GM12878 (cell line): ENCODE data around the gene SCRG1. TPM values are rescaled to one million over a fixed set of nuclear protein-coding genes. Genes with fewer than 3 reads are reported as not detected.

Experiments
- ATAC-seq: fragments of 200-7000 bp; cut with Tn5 transposase; 3 replicates; pipeline ENCODE4 v1.9.1; 2020; ENCODE audit warnings: mild to moderate bottlenecking, moderate library complexity
- BruUV-seq: library from RNA; stranded (reverse); fragments of 400-500 nt; replicated peaks from 2 replicates; lab custom pipeline; 2021; lab: Mats Ljungman, UMichigan
- CTCF ChIA-PET: fragments of 300-600 bp; sonication (Branson Sonifier 250); formaldehyde crosslinking; extraction: SDS; loops from one replicate; lab custom pipeline; 2021; ENCODE audit warnings: inconsistent platforms; lab: Yijun Ruan, JAX
- POLR2A ChIA-PET: fragments of 350-600 bp; formaldehyde crosslinking; extraction: SDS; loops from one replicate; lab custom pipeline; 2021; ENCODE audit warnings: inconsistent platforms; lab: Charles Lee
- RAD21 ChIA-PET: fragments of 300-600 bp; sonication (Branson Sonifier 250); formaldehyde crosslinking; loops from one replicate; lab custom pipeline; 2023; ENCODE audit warnings: antibody characterized with exemption; ENCODE audit not compliant: unreplicated experiment; lab: Charles Lee
- SMC1A ChIA-PET: fragments of 300-600 bp; sonication (Branson Sonifier 250); formaldehyde crosslinking; loops from one replicate; lab custom pipeline; 2023; ENCODE audit not compliant: unreplicated experiment, uncharacterized antibody; lab: Charles Lee
- DNase-seq: peaks from one replicate; pipeline ENCODE4 v3.0.0-alpha.2; 2011; ENCODE audit warnings: low read depth, low spot score
- FAIRE-seq: peaks from 3 replicates; lab custom pipeline; 2011; peaks lifted over from hg19 to GRCh38; lab: Jason Lieb, UNC
- H2AFZ ChIP-seq: 2 replicates; pipeline ENCODE4 v1.6.0; 2011; ENCODE audit warnings: low read depth, low read length, control low read depth; ENCODE audit not compliant: control insufficient read depth
- H3K27ac ChIP-seq: 2 replicates; pipeline ENCODE4 v1.5.1; 2011; ENCODE audit warnings: control low read depth; ENCODE audit not compliant: control insufficient read depth, insufficient read depth
- H3K27me3 ChIP-seq, 2 experiments: replicated peaks in 1 of 2; 2 replicates each; pipeline versions ENCODE4 v1.6.0 to v1.6.1; 2011; ENCODE audit warnings: low read length in 1 of 2; ENCODE audit not compliant: control insufficient read depth in 2 of 2, insufficient read depth in 2 of 2
- H3K36me3 ChIP-seq, 2 experiments: 2 replicates each; pipeline ENCODE4 v1.5.1; 2011; ENCODE audit warnings: low read length in 1 of 2; ENCODE audit not compliant: control insufficient read depth in 2 of 2, insufficient read depth in 2 of 2
- H3K4me1 ChIP-seq: 2 replicates; pipeline ENCODE4 v1.6.1; 2011; ENCODE audit warnings: mild to moderate bottlenecking, low read length, moderate library complexity, mixed read lengths; ENCODE audit not compliant: control insufficient read depth, insufficient read depth
- H3K4me2 ChIP-seq: 2 replicates; pipeline ENCODE4 v1.6.0; 2011; ENCODE audit warnings: control low read depth; ENCODE audit not compliant: control insufficient read depth, insufficient read depth
- H3K4me3 ChIP-seq: fragments of 200-600 bp; sonication (generic); 2 replicates; pipeline ENCODE4 v1.5.1; 2016
- H3K79me2 ChIP-seq: 2 replicates; pipeline ENCODE4 v1.6.0; 2011; ENCODE audit warnings: low read length; ENCODE audit not compliant: control insufficient read depth, insufficient read depth
- H3K9ac ChIP-seq: 2 replicates; pipeline ENCODE4 v1.8.0; 2011; ENCODE audit warnings: low read length, control low read depth, mixed read lengths; ENCODE audit not compliant: control insufficient read depth, insufficient read depth
- H3K9me3 ChIP-seq: replicated peaks from 3 replicates; pipeline ENCODE4 v1.5.1; 2011; ENCODE audit warnings: mild to moderate bottlenecking, low read length; ENCODE audit not compliant: control insufficient read depth, insufficient read depth
- H4K20me1 ChIP-seq: 2 replicates; pipeline ENCODE4 v1.6.0; 2011; ENCODE audit not compliant: control insufficient read depth, insufficient read depth
- BACH1 ChIP-seq: fragments of 450-650 bp; IDR thresholded peaks from 2 replicates; pipeline ENCODE4 v1.6.1; 2017; ENCODE audit warnings: mild to moderate bottlenecking, borderline replicate concordance
- BCL3 ChIP-seq: IDR thresholded peaks from 2 replicates; pipeline ENCODE4 v1.6.1; 2011; ENCODE audit warnings: borderline replicate concordance, low read depth, mild to moderate bottlenecking, moderate library complexity, low read length; ENCODE audit not compliant: insufficient read depth, poor library complexity, severe bottlenecking
- BRCA1 ChIP-seq: IDR thresholded peaks from 2 replicates; pipeline ENCODE4 v1.6.1; 2011; ENCODE audit warnings: low read depth, low read length, improper control_type of control experiment
- CBX5 ChIP-seq: sonication (generic); IDR thresholded peaks from 2 replicates; pipeline ENCODE4 v1.6.1; 2016; ENCODE audit warnings: low read depth, moderate library complexity, mild to moderate bottlenecking, inconsistent platforms
- ETV6 ChIP-seq, 2 experiments: fragments of 450-650 bp in 1 of 2; IDR thresholded peaks in 1 of 2; conservative IDR thresholded peaks in 1 of 2; 2 replicates each; pipeline ENCODE4 v1.6.1; 2014; ENCODE audit warnings: antibody characterized with exemption in 1 of 2, borderline replicate concordance in 1 of 2, low read depth in 1 of 2, mild to moderate bottlenecking in 1 of 2, moderate library complexity in 1 of 2
- NR2C2 ChIP-seq: IDR thresholded peaks from 2 replicates; pipeline ENCODE4 v1.6.1; 2011; ENCODE audit warnings: borderline replicate concordance, low read depth; ENCODE audit not compliant: control insufficient read depth, insufficient read length
- POU2F2 ChIP-seq: IDR thresholded peaks from 3 replicates; pipeline ENCODE4 v1.6.1; 2011; ENCODE audit warnings: low read depth, mild to moderate bottlenecking, low read length, borderline replicate concordance
- RAD51 ChIP-seq: fragments of 450-650 bp; IDR thresholded peaks from 2 replicates; pipeline ENCODE4 v1.6.1; 2016; ENCODE audit warnings: moderate library complexity, mild to moderate bottlenecking, inconsistent platforms
- REST ChIP-seq: IDR thresholded peaks from 2 replicates; pipeline ENCODE4 v1.6.1; 2012; ENCODE audit warnings: mild to moderate bottlenecking, low read depth, low read length
- SIN3A ChIP-seq: IDR thresholded peaks from 2 replicates; pipeline ENCODE4 v1.6.1; 2012; ENCODE audit warnings: low read depth, low read length, improper control_type of control experiment
- SP1 ChIP-seq: IDR thresholded peaks from one replicate; pipeline ENCODE4 v1.6.1; 2011; ENCODE audit warnings: low read depth, low read length
- SREBF1 ChIP-seq: IDR thresholded peaks from 2 replicates; pipeline ENCODE4 v1.6.1; 2012; ENCODE audit warnings: mild to moderate bottlenecking, low read length
- STAT1 ChIP-seq: fragments of 450-650 bp; conservative IDR thresholded peaks from 2 replicates; pipeline ENCODE4 v1.6.1; 2014; ENCODE audit warnings: antibody characterized with exemption, mild to moderate bottlenecking
- ZBTB33 ChIP-seq: fragments of 450-650 bp; IDR thresholded peaks from 2 replicates; pipeline ENCODE4 v1.6.1; 2017; ENCODE audit warnings: mild to moderate bottlenecking
- ZNF24 ChIP-seq: fragments of 450-650 bp; IDR thresholded peaks from 2 replicates; pipeline ENCODE4 v1.6.1; 2017; ENCODE audit warnings: antibody characterized with exemption, mild to moderate bottlenecking
- ZNF274 ChIP-seq: IDR thresholded peaks from one replicate; pipeline ENCODE4 v1.8.0; 2011; ENCODE audit not compliant: insufficient read length, insufficient read depth
- WGBS: methylation state at CpG from one replicate; pipeline ENCODE4 v1.1.6; 2016; ENCODE audit warnings: low lambda C conversion rate; ENCODE audit not compliant: insufficient replicate concordance, insufficient coverage; ENCODE audit errors: missing lambda C conversion rate; 5-methylcytosine and 5-hydroxymethylcytosine counted together
- in situ Hi-C: fragments of 300-500 bp; cut with MboI; formaldehyde crosslinking; loops from 9 replicates; pipeline ENCODE4 v1.14.3; 2018; ENCODE audit warnings: mixed read lengths
- intact Hi-C: fragments of 100-400 bp; cut with micrococcal nuclease; formaldehyde crosslinking; loops from one replicate; pipeline ENCODE4 v1.14.2; 2022; ENCODE audit not compliant: unreplicated experiment
- polyA plus RNA-seq, 11 experiments: library from polyadenylated mRNA; depleted of rRNA in 4 of 11; unstranded in 6 of 11; stranded (reverse) in 5 of 11; fragments of >200 nt; fragmentation: Nextera tagmentation in 4 of 11; fragmentation: Illumina TruSeq in 1 of 11; extraction: Ambion mirVana in 4 of 11; extraction: Trizol in 1 of 11; gene quantifications; 1 replicate in 1 of 11; 2 replicates in 10 of 11; pipeline versions ENCODE4 v1.2.1 to v1.2.3, GENCODE V29; 2011 to 2016; ENCODE audit warnings: inconsistent platforms in 2 of 11, missing spikeins in 2 of 11, low read depth in 1 of 11
- total RNA-seq, 4 experiments: library from RNA; depleted of rRNA in 3 of 4; stranded (reverse); fragments of >200 nt in 3 of 4; fragmentation: Illumina TruSeq in 1 of 4; extraction: Trizol in 1 of 4; gene quantifications; 2 replicates each; pipeline versions ENCODE4 v1.2.1 to v1.2.3, GENCODE V29; 2013 to 2021
- TF ChIP-seq, protein P1 (sequence below): fragments of 150-350 bp; IDR thresholded peaks from 2 replicates; pipeline ENCODE4 v1.6.1; 2014; ENCODE audit warnings: mild to moderate bottlenecking, low read depth, low read length

SCRG1 gene
- total and polyA plus RNA-seq, 10 of the 15 experiments (the other 5 are each of a cell fraction or from before 2014, with no cell fraction given): 0.02 to 0.58 (median 0.54) TPM; not detected in 7

DNA sequence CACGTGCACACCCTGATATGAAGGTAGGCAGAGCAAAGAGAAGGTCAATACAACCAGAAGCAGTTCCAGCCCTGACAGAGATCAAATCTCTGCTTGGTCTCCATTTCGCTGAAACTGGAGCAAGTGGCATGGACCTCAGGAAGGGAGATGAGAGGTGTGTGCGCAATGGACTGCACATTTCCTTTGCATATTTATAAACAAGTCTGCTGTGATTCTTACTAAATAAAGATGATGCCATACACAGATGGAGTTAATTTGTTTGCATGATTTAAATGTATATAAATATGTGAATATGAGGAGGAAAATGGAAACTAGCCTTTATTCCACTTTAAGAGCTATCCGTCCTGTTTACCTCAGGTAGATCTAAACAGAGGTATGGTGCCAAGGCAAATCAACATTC is 2.1 kb upstream of the SCRG1 start:
- H3K27me3 ChIP-seq: no peaks in the 10 kb centered on the region
- CTCF ChIA-PET: interaction anchor here (2.2 kb wide), 2 partner anchors 12 to 100 kb away, joined by 6 to 8 read pairs; no protein-coding TSS in a partner anchor
- no peaks in the 10 kb centered on the region for H3K9me3 ChIP-seq
- no peak overlapping the region for H2AFZ ChIP-seq
- BruUV-seq: no TSS peak
- no peak overlapping the region for H3K9ac ChIP-seq
- H3K27ac ChIP-seq: no peak overlapping the region
- intact Hi-C loops (no loop called here), in situ Hi-C loops (no loop called here)
- DNase-seq: no peak
- H4K20me1 ChIP-seq: no peaks in the 10 kb centered on the region
- WGBS: 90% methylated on average over 4 of the region's 4 CpGs
- no peak for ATAC-seq
- RAD21 ChIA-PET: interaction anchor here (0.6 kb wide), 1 partner anchor 954 kb away, joined by 3 read pairs; no protein-coding TSS in a partner anchor
- POLR2A ChIA-PET: no interaction called here
- no peaks in the 10 kb centered on the region for H3K36me3 ChIP-seq
- SMC1A ChIA-PET: interaction anchor here (1.0 to 1.5 kb wide), 3 partner anchors 11 to 28 kb away, joined by 3 to 5 read pairs (median 4); no protein-coding TSS in a partner anchor
- H3K4me3 ChIP-seq: no peak overlapping the region
- H3K4me2 ChIP-seq: no peak overlapping the region
- H3K79me2 ChIP-seq: no peaks in the 10 kb centered on the region
- no peaks in the 10 kb centered on the region for H3K4me1 ChIP-seq
- FAIRE-seq: no peak
- TF ChIP-seq POU2F2 (no peak), ZNF274 (no peak), RAD51 (no peak), SIN3A (no peak), CBX5 (no peak), ZNF24 (no peak), ETV6 (conservative IDR thresholded peaks at IDR 0.05 in 1 of 2, IDR thresholded peaks at IDR 0.05 in 1 of 2; ENCODE audit: borderline replicate concordance in 1 of 2, low read depth in 1 of 2) (no peak), BCL3 (no peak), SREBF1 (no peak), STAT1 (no peak), BRCA1 (no peak), BACH1 (no peak), REST (no peak), ZBTB33 (no peak), SP1 (no peak), NR2C2 (no peak)
- TF ChIP-seq, protein P1, sequence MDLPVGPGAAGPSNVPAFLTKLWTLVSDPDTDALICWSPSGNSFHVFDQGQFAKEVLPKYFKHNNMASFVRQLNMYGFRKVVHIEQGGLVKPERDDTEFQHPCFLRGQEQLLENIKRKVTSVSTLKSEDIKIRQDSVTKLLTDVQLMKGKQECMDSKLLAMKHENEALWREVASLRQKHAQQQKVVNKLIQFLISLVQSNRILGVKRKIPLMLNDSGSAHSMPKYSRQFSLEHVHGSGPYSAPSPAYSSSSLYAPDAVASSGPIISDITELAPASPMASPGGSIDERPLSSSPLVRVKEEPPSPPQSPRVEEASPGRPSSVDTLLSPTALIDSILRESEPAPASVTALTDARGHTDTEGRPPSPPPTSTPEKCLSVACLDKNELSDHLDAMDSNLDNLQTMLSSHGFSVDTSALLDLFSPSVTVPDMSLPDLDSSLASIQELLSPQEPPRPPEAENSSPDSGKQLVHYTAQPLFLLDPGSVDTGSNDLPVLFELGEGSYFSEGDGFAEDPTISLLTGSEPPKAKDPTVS: no peak
